ENCODE data around the gene SLC30A4.

GRCh38 chr15:45536934-45537333, 14.4 kb upstream of the SLC30A4 start:
- TF ChIP-seq CTCF (IDR thresholded peaks at IDR 0.05) (no peak), POLR2A (IDR thresholded peaks at IDR 0.05) (no peak)
